GM21447 (cell line): ENCODE data around the gene TTC16.

Experiments used
- ATAC-seq: cut with Tn5 transposase; IDR thresholded peaks from one replicate; pipeline ENCODE4 v1.9.1; 2021; ENCODE audit not compliant: unreplicated experiment

The TTC16 gene

GRCh38 chr9:127694890-127695720 is 20.8 kb upstream of the TTC16 start:
- ATAC-seq: no peak

GRCh38 chr9:127697575-127697974 is 18.3 kb upstream of the TTC16 start:
- ATAC-seq: no peak

- ATAC-seq: no peak
Measured at GRCh38 chr9:127698386-127698785, 17.5 kb upstream of the TTC16 start.

GRCh38 chr9:127698985-127699670 is 16.8 kb upstream of the TTC16 start:
- peak; percentile 97 for ATAC-seq

- ATAC-seq: no peak
Measured at GRCh38 chr9:127700140-127700539, 15.7 kb upstream of the TTC16 start.

- no peak for ATAC-seq
Measured at GRCh38 chr9:127700594-127701255, 15.2 kb upstream of the TTC16 start.

- ATAC-seq: no peak
Measured at GRCh38 chr9:127703289-127703946, 12.5 kb upstream of the TTC16 start.

GRCh38 chr9:127705577-127706379 is 10.1 kb upstream of the TTC16 start:
- no peak for ATAC-seq

GRCh38 chr9:127706836-127707241 is 9.0 kb upstream of the TTC16 start, which contains the start of gene CFAP157:
CFAP157 (plus strand) TSS chr9:127706988; CDS start chr9:127707032, 44 bp downstream.
- ATAC-seq: no peak

- ATAC-seq: no peak
Measured at GRCh38 chr9:127707766-127708165, 8.1 kb upstream of the TTC16 start.

- ATAC-seq: no peak
Measured at GRCh38 chr9:127708952-127709587, 6.8 kb upstream of the TTC16 start.

GRCh38 chr9:127710204-127710783 is 5.6 kb upstream of the TTC16 start:
- no peak for ATAC-seq

- ATAC-seq: no peak
Measured at GRCh38 chr9:127711226-127711701, 4.6 kb upstream of the TTC16 start.

- no peak for ATAC-seq
Measured at GRCh38 chr9:127711831-127712274, 4.0 kb upstream of the TTC16 start.

GRCh38 chr9:127712371-127712770 is 3.5 kb upstream of the TTC16 start:
- no peak for ATAC-seq

GRCh38 chr9:127712867-127713266 is 3.0 kb upstream of the TTC16 start:
- no peak for ATAC-seq

GRCh38 chr9:127714020-127714750 is 1.7 kb upstream of the TTC16 start:
- ATAC-seq: no peak

- ATAC-seq: peak; percentile 6
Measured at GRCh38 chr9:127714951-127715469, 869 bp upstream of the TTC16 start.
